Measurements from ENCODE around the gene WWC1.

Gene WWC1

DNA sequence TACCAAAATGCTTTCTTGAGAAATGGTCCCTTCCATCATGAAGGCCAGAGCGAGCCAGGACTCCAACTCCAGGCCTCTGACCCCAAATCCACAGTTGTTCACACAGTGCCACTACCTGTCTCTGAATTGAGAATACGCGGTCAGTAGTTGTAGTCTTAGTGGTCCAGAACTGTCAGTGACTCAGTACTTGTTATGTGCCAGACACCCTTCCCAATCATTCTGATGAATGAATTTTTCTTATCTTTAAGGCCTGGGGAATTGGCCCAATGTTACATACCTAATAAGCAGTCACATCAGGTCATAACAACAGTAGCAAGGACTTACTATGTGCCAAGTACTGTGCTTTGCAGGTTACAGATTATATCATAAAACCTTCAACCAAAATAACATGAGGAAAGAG, 122.2 kb downstream of the WWC1 start:
- no peak for DNase-seq (ENCODE audit: low read depth)
- TF ChIP-seq, protein P1, sequence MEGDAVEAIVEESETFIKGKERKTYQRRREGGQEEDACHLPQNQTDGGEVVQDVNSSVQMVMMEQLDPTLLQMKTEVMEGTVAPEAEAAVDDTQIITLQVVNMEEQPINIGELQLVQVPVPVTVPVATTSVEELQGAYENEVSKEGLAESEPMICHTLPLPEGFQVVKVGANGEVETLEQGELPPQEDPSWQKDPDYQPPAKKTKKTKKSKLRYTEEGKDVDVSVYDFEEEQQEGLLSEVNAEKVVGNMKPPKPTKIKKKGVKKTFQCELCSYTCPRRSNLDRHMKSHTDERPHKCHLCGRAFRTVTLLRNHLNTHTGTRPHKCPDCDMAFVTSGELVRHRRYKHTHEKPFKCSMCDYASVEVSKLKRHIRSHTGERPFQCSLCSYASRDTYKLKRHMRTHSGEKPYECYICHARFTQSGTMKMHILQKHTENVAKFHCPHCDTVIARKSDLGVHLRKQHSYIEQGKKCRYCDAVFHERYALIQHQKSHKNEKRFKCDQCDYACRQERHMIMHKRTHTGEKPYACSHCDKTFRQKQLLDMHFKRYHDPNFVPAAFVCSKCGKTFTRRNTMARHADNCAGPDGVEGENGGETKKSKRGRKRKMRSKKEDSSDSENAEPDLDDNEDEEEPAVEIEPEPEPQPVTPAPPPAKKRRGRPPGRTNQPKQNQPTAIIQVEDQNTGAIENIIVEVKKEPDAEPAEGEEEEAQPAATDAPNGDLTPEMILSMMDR (IDR thresholded peaks at IDR 0.05; ENCODE audit: low read depth, low read length, missing control alignments) = no peak

DNA sequence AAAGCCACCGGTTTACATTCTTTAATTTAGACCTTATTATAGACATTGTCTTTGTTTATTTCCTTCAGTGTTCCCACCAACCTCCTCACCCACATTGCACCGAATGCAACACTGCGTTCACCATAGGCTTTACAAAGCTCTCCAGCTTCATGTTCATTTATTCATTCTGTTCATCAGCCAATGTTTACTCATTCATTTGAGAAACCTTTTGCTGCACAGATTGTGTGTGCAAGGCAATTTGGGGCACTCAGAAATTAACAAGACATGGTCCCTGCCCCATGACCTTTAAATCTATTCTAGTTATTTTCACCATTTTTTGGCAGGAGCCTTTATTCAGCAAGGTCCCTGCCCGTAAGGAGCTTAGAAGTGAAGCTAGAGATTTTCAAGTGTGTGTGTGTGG, 124.0 kb downstream of the WWC1 start:
- TF ChIP-seq, protein P1 (IDR thresholded peaks at IDR 0.05; ENCODE audit: low read depth, low read length, missing control alignments) = no peak
- no peak for DNase-seq (ENCODE audit: low read depth)
- H3K4me3 ChIP-seq (ENCODE audit: low read depth, low read length) = no peak overlapping the region

More for the DNA sequence above, 122.2 kb downstream of the WWC1 start:
- no peak overlapping the region for H3K4me3 ChIP-seq (ENCODE audit: low read depth, low read length)

DNA sequence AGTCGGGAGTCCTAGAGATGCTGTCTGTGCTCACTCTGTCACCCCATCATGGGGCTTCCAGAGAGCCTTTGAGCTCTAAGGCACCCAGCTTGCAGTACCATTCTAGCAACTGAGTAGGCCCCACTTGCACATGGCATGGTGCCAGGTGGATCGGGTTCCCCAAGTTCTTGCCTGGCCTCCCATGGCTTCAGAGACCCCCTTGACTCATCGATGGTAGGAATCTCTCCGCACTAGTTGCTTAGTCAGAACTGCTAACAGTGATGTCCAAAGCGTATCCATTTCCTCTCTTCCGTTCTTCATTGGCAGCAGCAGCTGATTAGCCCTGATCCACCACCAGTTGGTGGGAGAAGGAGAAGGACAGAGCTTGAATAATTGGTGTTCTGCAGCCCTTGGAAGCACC, 124.5 kb downstream of the WWC1 start:
- DNase-seq (ENCODE audit: low read depth) = no peak

DNA sequence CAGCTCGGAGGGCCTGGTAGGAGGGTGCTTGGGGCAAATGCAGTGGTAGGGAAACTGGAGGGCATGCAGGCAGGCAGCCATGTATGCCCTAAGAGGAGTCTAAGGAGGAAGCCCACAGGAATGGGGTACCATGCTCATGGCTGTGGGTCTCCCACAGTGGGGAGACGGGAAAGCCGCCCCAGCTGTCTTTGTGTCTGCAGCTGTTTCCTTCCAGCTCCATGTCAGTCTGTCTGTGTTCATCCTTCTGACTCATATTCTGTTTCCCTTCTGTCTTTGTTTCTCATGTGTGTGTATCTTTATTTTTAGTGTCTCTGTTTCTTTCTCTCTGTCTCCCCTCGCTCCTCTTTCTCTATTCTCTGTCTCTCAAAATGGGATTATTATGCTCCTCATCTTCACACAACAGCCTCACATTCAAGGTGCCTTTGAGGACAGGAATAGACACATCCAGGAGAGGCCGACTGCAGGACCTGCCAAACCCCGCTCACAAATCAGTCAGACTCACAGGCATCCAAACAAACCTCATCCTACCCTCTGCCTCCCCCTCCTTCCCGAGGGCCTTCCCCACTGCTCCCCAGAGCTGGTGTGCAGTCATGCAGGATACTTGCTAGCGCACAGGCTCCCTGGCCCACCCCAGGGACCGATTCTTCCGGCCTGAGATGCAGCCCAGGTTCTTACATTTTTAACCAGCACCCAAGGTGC, 126.4 kb downstream of the WWC1 start:
- no peak overlapping the region for H3K4me3 ChIP-seq (ENCODE audit: low read depth, low read length)
- TF ChIP-seq, protein P1 (IDR thresholded peaks at IDR 0.05; ENCODE audit: low read depth, low read length, missing control alignments) = no peak
- no peak for DNase-seq (ENCODE audit: low read depth)

More for the DNA sequence above, 124.5 kb downstream of the WWC1 start:
- no peak overlapping the region for H3K4me3 ChIP-seq (ENCODE audit: low read depth, low read length)
- TF ChIP-seq, protein P1 (IDR thresholded peaks at IDR 0.05; ENCODE audit: low read depth, low read length, missing control alignments) = no peak

DNA sequence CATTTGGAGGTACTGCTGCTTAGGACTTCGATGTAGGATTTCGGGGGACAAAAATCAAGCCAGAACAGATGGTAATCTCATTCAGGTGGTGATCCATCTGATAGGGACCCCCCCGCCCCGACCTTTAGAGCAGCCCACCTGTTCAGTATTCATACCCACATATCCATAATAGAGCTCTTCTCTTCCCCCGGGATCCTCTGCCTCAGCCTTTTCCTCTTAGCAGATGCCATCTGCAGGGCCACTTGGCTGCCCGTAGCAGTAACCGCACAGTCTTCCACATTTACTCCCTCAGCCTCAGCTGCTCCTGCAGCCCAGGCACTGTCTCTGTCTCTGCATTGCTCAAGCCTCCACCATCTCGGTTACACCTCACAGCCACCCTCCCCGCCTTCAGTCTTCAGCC, 129.0 kb downstream of the WWC1 start:
- DNase-seq (ENCODE audit: low read depth) = no peak
- TF ChIP-seq, protein P1 (IDR thresholded peaks at IDR 0.05; ENCODE audit: low read depth, low read length, missing control alignments) = no peak
- no peak overlapping the region for H3K4me3 ChIP-seq (ENCODE audit: low read depth, low read length)

DNA sequence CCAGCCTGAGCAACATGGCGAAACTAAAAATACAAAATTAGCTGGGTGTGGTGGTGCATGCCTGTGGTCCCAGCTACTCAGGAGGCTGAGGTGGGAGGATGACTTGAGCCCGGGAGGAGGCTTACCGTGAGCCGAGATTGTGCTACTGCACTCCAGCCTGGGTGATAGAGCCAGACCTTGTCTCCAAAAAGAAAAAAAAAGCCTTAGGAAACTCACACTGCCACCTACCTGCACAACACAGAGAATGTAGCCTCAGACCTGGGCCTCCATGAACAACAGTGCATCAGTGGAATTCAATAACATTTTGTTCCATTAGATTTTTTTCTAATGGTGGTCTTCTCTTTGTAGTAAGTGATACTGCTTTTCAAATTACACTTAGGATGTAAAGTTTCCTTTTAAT, 131.0 kb downstream of the WWC1 start:
- TF ChIP-seq, protein P1 (IDR thresholded peaks at IDR 0.05; ENCODE audit: low read depth, low read length, missing control alignments) = peak; percentile 8
- DNase-seq (ENCODE audit: low read depth) = no peak
- H3K4me3 ChIP-seq (ENCODE audit: low read depth, low read length) = no peak overlapping the region

DNA sequence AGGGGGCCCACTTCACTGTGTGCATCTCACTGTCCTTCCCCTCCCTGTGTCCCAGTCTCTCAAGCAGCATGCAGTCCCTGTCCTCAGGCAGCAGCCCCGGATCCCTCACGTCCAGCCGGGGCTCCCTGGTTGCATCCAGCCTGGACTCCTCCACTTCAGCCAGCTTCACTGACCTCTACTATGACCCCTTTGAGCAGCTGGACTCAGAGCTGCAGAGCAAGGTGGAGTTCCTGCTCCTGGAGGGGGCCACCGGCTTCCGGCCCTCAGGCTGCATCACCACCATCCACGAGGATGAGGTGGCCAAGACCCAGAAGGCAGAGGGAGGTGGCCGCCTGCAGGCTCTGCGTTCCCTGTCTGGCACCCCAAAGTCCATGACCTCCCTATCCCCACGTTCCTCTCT, 132.0 kb downstream of the WWC1 start:
- no peak for DNase-seq (ENCODE audit: low read depth)
- H3K4me3 ChIP-seq (ENCODE audit: low read depth, low read length) = no peak overlapping the region
- TF ChIP-seq, protein P1 (IDR thresholded peaks at IDR 0.05; ENCODE audit: low read depth, low read length, missing control alignments) = no peak

Data from GM12864 (cell line).